IMR-90 (cell line): ENCODE results near the gene SIK3. TPM values are rescaled to one million over a fixed set of nuclear protein-coding genes. Genes with fewer than 3 reads are reported as not detected.

ENCODE experiments used
- ATAC-seq: fragments of 200-7000 bp; cut with Tn5 transposase; 2 replicates; pipeline ENCODE4 v1.9.1; 2020; ENCODE audit warnings: low read depth, mild to moderate bottlenecking, moderate library complexity
- BruUV-seq: library from RNA; stranded (reverse); fragments of 400-500 nt; replicated peaks from 2 replicates; lab custom pipeline; 2021; lab: Mats Ljungman, UMichigan
- CTCF ChIA-PET: fragments of 300-600 bp; formaldehyde crosslinking; extraction: SDS; loops from one replicate; lab custom pipeline; 2021; ENCODE audit warnings: antibody characterized with exemption; lab: Yijun Ruan, JAX
- POLR2A ChIA-PET: fragments of 300-600 bp; sonication (Branson Sonifier 250); formaldehyde crosslinking; loops from one replicate; lab custom pipeline; 2022; ENCODE audit warnings: antibody characterized with exemption; ENCODE audit not compliant: unreplicated experiment; lab: Charles Lee
- DNase-seq: peaks from one replicate; pipeline ENCODE4 v3.0.0; 2013
- H2AFZ ChIP-seq: replicated peaks from 2 replicates; pipeline ENCODE3; 2013; ENCODE audit warnings: low read length, mild to moderate bottlenecking; ENCODE audit not compliant: poor library complexity
- H2AK5ac ChIP-seq: 2 replicates; pipeline ENCODE4 v1.6.1; 2013; ENCODE audit warnings: low read depth, low read length, inconsistent platforms
- H2AK9ac ChIP-seq: replicated peaks from 2 replicates; pipeline ENCODE3; 2013; ENCODE audit warnings: mild to moderate bottlenecking, low read depth, low read length, moderate library complexity; ENCODE audit not compliant: poor library complexity
- H2BK120ac ChIP-seq: 2 replicates; pipeline ENCODE4 v1.6.1; 2013; ENCODE audit warnings: low read depth, low read length, inconsistent platforms
- H2BK15ac ChIP-seq: 3 replicates; pipeline ENCODE4 v1.6.1; 2013; ENCODE audit warnings: low read depth, low read length, inconsistent platforms
- H2BK20ac ChIP-seq: 2 replicates; pipeline ENCODE4 v1.6.1; 2013; ENCODE audit warnings: low read depth, mild to moderate bottlenecking, inconsistent platforms, low read length, moderate library complexity
- H2BK5ac ChIP-seq: 2 replicates; pipeline ENCODE4 v1.6.1; 2013; ENCODE audit warnings: mild to moderate bottlenecking, low read depth, low read length, inconsistent platforms; ENCODE audit not compliant: poor library complexity, severe bottlenecking
- H3K14ac ChIP-seq: replicated peaks from 2 replicates; pipeline ENCODE4 v1.6.1; 2013; ENCODE audit warnings: low read depth, low read length, inconsistent platforms
- H3K18ac ChIP-seq: 2 replicates; pipeline ENCODE4 v1.6.1; 2013; ENCODE audit warnings: low read depth, low read length, control low read depth
- H3K23ac ChIP-seq: 2 replicates; pipeline ENCODE4 v1.6.1; 2013; ENCODE audit warnings: low read depth, low read length, inconsistent platforms
- H3K27ac ChIP-seq: 2 replicates; pipeline ENCODE4 v1.5.1; 2013; ENCODE audit warnings: mild to moderate bottlenecking, control low read depth, low read length; ENCODE audit not compliant: insufficient read depth
- H3K27me3 ChIP-seq: 2 replicates; pipeline ENCODE4 v1.6.1; 2013; ENCODE audit warnings: low read length; ENCODE audit not compliant: control insufficient read depth, insufficient read depth
- H3K36me3 ChIP-seq: 2 replicates; pipeline ENCODE4 v1.6.1; 2013; ENCODE audit warnings: low read length, mixed read lengths; ENCODE audit not compliant: control insufficient read depth, insufficient read depth
- H3K4ac ChIP-seq: 2 replicates; pipeline ENCODE4 v1.6.1; 2013; ENCODE audit warnings: low read depth, low read length, inconsistent platforms
- H3K4me1 ChIP-seq: 2 replicates; pipeline ENCODE4 v1.6.1; 2013; ENCODE audit warnings: low read length, mixed read lengths; ENCODE audit not compliant: control insufficient read depth, insufficient read depth
- H3K4me2 ChIP-seq: 2 replicates; pipeline ENCODE4 v1.6.1; 2013; ENCODE audit warnings: low read depth, mild to moderate bottlenecking, control low read depth, low read length, moderate library complexity
- H3K4me3 ChIP-seq: 2 replicates; pipeline ENCODE4 v1.5.1; 2013; ENCODE audit warnings: low read depth, mild to moderate bottlenecking, control low read depth, low read length, moderate library complexity; ENCODE audit not compliant: insufficient read depth
- H3K56ac ChIP-seq: 2 replicates; pipeline ENCODE4 v1.6.1; 2013; ENCODE audit warnings: low read length, inconsistent platforms; ENCODE audit not compliant: insufficient read depth; ENCODE audit errors: extremely low read depth
- H3K79me1 ChIP-seq, 2 experiments: 2 replicates each; pipeline ENCODE4 v1.6.1; 2013; ENCODE audit warnings: low read length in 2 of 2, inconsistent platforms in 1 of 2, low read depth in 1 of 2
- H3K9ac ChIP-seq: 2 replicates; pipeline ENCODE4 v1.6.1; 2013; ENCODE audit warnings: low read depth, low read length, control low read depth
- H3K9me1 ChIP-seq: 2 replicates; pipeline ENCODE4 v1.6.1; 2013; ENCODE audit warnings: low read length, inconsistent platforms; ENCODE audit not compliant: insufficient read depth
- H3K9me3 ChIP-seq: 2 replicates; pipeline ENCODE4 v1.6.1; 2013; ENCODE audit warnings: low read length; ENCODE audit not compliant: control insufficient read depth, insufficient read depth
- H4K20me1 ChIP-seq: 2 replicates; pipeline ENCODE4 v1.6.1; 2013; ENCODE audit warnings: low read length, inconsistent platforms; ENCODE audit not compliant: insufficient read depth
- H4K5ac ChIP-seq: 2 replicates; pipeline ENCODE4 v1.6.1; 2013; ENCODE audit warnings: mild to moderate bottlenecking, low read depth, low read length, control low read depth
- H4K8ac ChIP-seq, 2 experiments: 2 replicates each; pipeline ENCODE4 v1.6.1; 2013; ENCODE audit warnings: low read depth in 2 of 2, low read length in 2 of 2, control low read depth in 1 of 2, inconsistent platforms in 1 of 2
- H4K91ac ChIP-seq: 2 replicates; pipeline ENCODE4 v1.6.1; 2013; ENCODE audit warnings: low read depth, low read length, inconsistent platforms; ENCODE audit not compliant: insufficient read depth
- CEBPB ChIP-seq: IDR thresholded peaks from 2 replicates; pipeline ENCODE4 v1.6.1; 2012; ENCODE audit warnings: low read depth, low read length, improper control_type of control experiment
- CHD1 ChIP-seq: IDR thresholded peaks from 2 replicates; pipeline ENCODE4 v1.6.1; 2012; ENCODE audit warnings: low read depth, low read length, improper control_type of control experiment
- CTCF ChIP-seq: conservative IDR thresholded peaks from 2 replicates; pipeline ENCODE4 v1.5.1; 2012; ENCODE audit warnings: mild to moderate bottlenecking, low read depth, low read length, improper control_type of control experiment
- FOS ChIP-seq: fragments of 150-350 bp; IDR thresholded peaks from 2 replicates; pipeline ENCODE4 v1.6.1; 2016; ENCODE audit warnings: low read depth, low read length
- MAFK ChIP-seq: IDR thresholded peaks from 2 replicates; pipeline ENCODE4 v1.6.1; 2012; ENCODE audit warnings: low read depth, low read length, improper control_type of control experiment
- MAZ ChIP-seq: IDR thresholded peaks from 2 replicates; pipeline ENCODE4 v1.6.1; 2012; ENCODE audit warnings: low read depth, mild to moderate bottlenecking, low read length, improper control_type of control experiment, moderate library complexity, borderline replicate concordance
- MXI1 ChIP-seq: IDR thresholded peaks from 2 replicates; pipeline ENCODE4 v1.6.1; 2012; ENCODE audit warnings: low read depth, mild to moderate bottlenecking, low read length, moderate library complexity, borderline replicate concordance
- NFE2L2 ChIP-seq: fragments of 150-350 bp; IDR thresholded peaks from 2 replicates; pipeline ENCODE4 v1.6.1; 2016; ENCODE audit warnings: low read depth, mild to moderate bottlenecking, low read length
- RFX5 ChIP-seq: IDR thresholded peaks from 2 replicates; pipeline ENCODE4 v1.8.0; 2012; ENCODE audit warnings: low read depth, mild to moderate bottlenecking, low read length, moderate library complexity
- SMC3 ChIP-seq: fragments of 150-350 bp; IDR thresholded peaks from 2 replicates; pipeline ENCODE4 v1.6.1; 2016; ENCODE audit warnings: low read depth, mild to moderate bottlenecking, antibody characterized with exemption, low read length, moderate library complexity
- USF2 ChIP-seq: fragments of 150-350 bp; IDR thresholded peaks from 2 replicates; pipeline ENCODE4 v1.6.1; 2017; ENCODE audit warnings: mild to moderate bottlenecking, antibody characterized with exemption, low read length, low read depth
- WGBS, 2 experiments: methylation state at CpG; one replicate each; pipeline versions ENCODE4 v1.1.5 to v1.1.7; 2013; ENCODE audit warnings: missing lambda C conversion rate in 2 of 2; ENCODE audit not compliant: insufficient read length in 1 of 2; ENCODE audit errors: extremely low coverage in 2 of 2; 5-methylcytosine and 5-hydroxymethylcytosine counted together
- dilution Hi-C: fragments of 300-500 bp; cut with HindIII; formaldehyde crosslinking; loops from one replicate; pipeline ENCODE4 v1.14.3; 2018; ENCODE audit warnings: low sequenced_read_pairs; ENCODE audit not compliant: unreplicated experiment
- in situ Hi-C: fragments of 300-500 bp; cut with MboI; formaldehyde crosslinking; loops from 3 replicates; pipeline ENCODE4 v1.14.3; 2019; ENCODE audit warnings: low sequenced_read_pairs, inconsistent platforms, mixed read lengths
- intact Hi-C: fragments of 100-400 bp; cut with micrococcal nuclease; formaldehyde crosslinking; loops from 2 replicates; pipeline ENCODE4 v1.10.0; 2022
- polyA plus RNA-seq, 3 experiments: library from polyadenylated mRNA; depleted of rRNA; stranded (reverse); fragments of >200 nt; gene quantifications; 2 replicates each; pipeline ENCODE4 v1.2.3, GENCODE V29; 2012; ENCODE audit warnings: low replicate concordance in 1 of 3
- total RNA-seq: library from RNA; depleted of rRNA; stranded (reverse); fragments of >200 nt; gene quantifications from 2 replicates; pipeline ENCODE4 v1.2.3, GENCODE V29; 2012

Gene SIK3
- total and polyA plus RNA-seq, 2 of the 4 experiments (the other 2 are of a cell fraction), result 8.2 to 9.1 TPM

GRCh38 chr11:117075186-117075585 lies 23.0 kb downstream of the SIK3 start:
- Histone ChIP-seq H2AK5ac (no peak overlapping the region), H3K4me2 (no peak overlapping the region), H2BK15ac (no peak overlapping the region), H3K23ac (no peak overlapping the region), H3K79me1 (peaks cover 21 to 44% of the 10 kb centered on the region in 2 experiments), H3K27me3 (no peaks in the 10 kb centered on the region), H3K4ac (no peak overlapping the region), H2BK120ac (no peak overlapping the region), H2AFZ (no peak overlapping the region), H3K18ac (no peak overlapping the region), H4K91ac (no peak overlapping the region), H2BK5ac (no peak overlapping the region), H2BK20ac (no peak overlapping the region), H4K5ac (no peak overlapping the region), H3K36me3 (no peaks in the 10 kb centered on the region), H4K20me1 (peaks cover 48% of the 10 kb centered on the region), H3K9me3 (no peaks in the 10 kb centered on the region), H3K27ac (no peak overlapping the region), H3K9ac (no peak overlapping the region), H3K56ac (no peak overlapping the region), H3K14ac (no peak overlapping the region), H3K9me1 (peaks cover 17% of the 10 kb centered on the region), H2AK9ac (no peak overlapping the region), H3K4me3 (no peak overlapping the region), H3K4me1 (peaks cover 8% of the 10 kb centered on the region), H4K8ac (no peak overlapping the region)
- ATAC-seq, result no peak
- dilution Hi-C loops (no loop called here), in situ Hi-C loops (no loop called here), intact Hi-C loops (no loop called here)
- ChIA-PET POLR2A (interaction anchor here (0.7 kb wide), 2 partner anchors 18 to 194 kb away, joined by 3 to 5 read pairs; no protein-coding TSS in a partner anchor), CTCF (interaction anchor here (0.6 kb wide), 1 partner anchor 30 kb away, joined by 3 read pairs; no protein-coding TSS in a partner anchor)
- no CpG with 5 or more reads among the region's 1 CpG for WGBS, 2 experiments
- DNase-seq, result no peak
- TF ChIP-seq CEBPB (no peak), MAZ (no peak), FOS (no peak), MAFK (no peak), CTCF (no peak), NFE2L2 (no peak), CHD1 (no peak), RFX5 (no peak), MXI1 (no peak), SMC3 (no peak), USF2 (no peak)
- BruUV-seq, result no TSS peak
